A673 (cell line): ENCODE results near the gene TOMT. TPM values are rescaled to one million over a fixed set of nuclear protein-coding genes. Genes with fewer than 3 reads are reported as not detected.

Experiments used
- BruUV-seq: library from RNA; stranded (reverse); fragments of 400-500 nt; replicated peaks from 2 replicates; lab custom pipeline; 2021; lab: Mats Ljungman, UMichigan
- CTCF ChIA-PET: fragments of 300-600 bp; sonication (Branson Sonifier 250); formaldehyde crosslinking; loops from one replicate; lab custom pipeline; 2022; ENCODE audit warnings: antibody characterized with exemption; lab: Charles Lee
- POLR2A ChIA-PET: fragments of 300-600 bp; sonication (Branson Sonifier 250); formaldehyde crosslinking; loops from one replicate; lab custom pipeline; 2022; ENCODE audit warnings: antibody characterized with exemption; ENCODE audit not compliant: low non-redundant PET; lab: Charles Lee
- DNase-seq: peaks from one replicate; pipeline ENCODE4 v3.0.0-alpha.2; 2015; ENCODE audit warnings: low spot score
- H3K27ac ChIP-seq: fragments of 200-600 bp; sonication (generic); 2 replicates; pipeline ENCODE4 v1.5.1; 2016; ENCODE audit warnings: mixed run types, low read depth, mild to moderate bottlenecking, mixed read lengths, antibody characterized with exemption, low read length; ENCODE audit not compliant: poor library complexity, severe bottlenecking
- H3K27me3 ChIP-seq: fragments of 200-600 bp; sonication (generic); replicated peaks from 2 replicates; pipeline ENCODE4 v1.6.1; 2017; ENCODE audit warnings: mixed run types, low read depth, mild to moderate bottlenecking, mixed read lengths, antibody characterized with exemption, low read length; ENCODE audit not compliant: insufficient read depth, poor library complexity
- H3K36me3 ChIP-seq: fragments of 200-600 bp; sonication (generic); 2 replicates; pipeline ENCODE4 v1.6.1; 2016; ENCODE audit warnings: mixed run types, mild to moderate bottlenecking, mixed read lengths, antibody characterized with exemption, low read length; ENCODE audit not compliant: insufficient read depth, poor library complexity, severe bottlenecking
- H3K4me1 ChIP-seq: fragments of 200-600 bp; sonication (generic); 2 replicates; pipeline ENCODE4 v1.6.1; 2017; ENCODE audit warnings: mixed run types, mild to moderate bottlenecking, mixed read lengths, antibody characterized with exemption, low read length; ENCODE audit not compliant: insufficient read depth, poor library complexity, severe bottlenecking
- H3K4me3 ChIP-seq: fragments of 200-600 bp; sonication (generic); 2 replicates; pipeline ENCODE4 v1.5.1; 2016; ENCODE audit warnings: low read depth, mixed run types, mild to moderate bottlenecking, mixed read lengths, low read length; ENCODE audit not compliant: poor library complexity, severe bottlenecking
- H3K9me3 ChIP-seq: fragments of 200-600 bp; sonication (generic); 2 replicates; pipeline ENCODE4 v1.6.1; 2016; ENCODE audit warnings: mixed run types, low read depth, mild to moderate bottlenecking, mixed read lengths, antibody characterized with exemption, low read length; ENCODE audit not compliant: poor library complexity, severe bottlenecking
- EZH2 ChIP-seq: fragments of 200-600 bp; sonication (generic); IDR thresholded peaks from 2 replicates; pipeline ENCODE4 v1.6.1; 2017; ENCODE audit warnings: borderline replicate concordance, low read depth, mild to moderate bottlenecking, mixed read lengths, antibody characterized with exemption, low read length; ENCODE audit not compliant: poor library complexity, severe bottlenecking
- intact Hi-C: fragments of 100-400 bp; cut with micrococcal nuclease; formaldehyde crosslinking; loops from one replicate; pipeline ENCODE4 v1.10.0; 2022; ENCODE audit not compliant: unreplicated experiment
- total RNA-seq: library from RNA; stranded (reverse); gene quantifications from 2 replicates; pipeline ENCODE4 v1.2.3, GENCODE V29; 2021
- TF ChIP-seq, protein P1 (sequence below): fragments of 300-800, 200-600 bp; sonication (generic); conservative IDR thresholded peaks from 2 replicates; pipeline ENCODE4 v1.5.1; 2017; ENCODE audit warnings: low read depth, mild to moderate bottlenecking, antibody characterized with exemption, low read length, moderate library complexity, mixed read lengths

TOMT gene
- total RNA-seq, 1 experiment from 2014 or later = not detected

DNA sequence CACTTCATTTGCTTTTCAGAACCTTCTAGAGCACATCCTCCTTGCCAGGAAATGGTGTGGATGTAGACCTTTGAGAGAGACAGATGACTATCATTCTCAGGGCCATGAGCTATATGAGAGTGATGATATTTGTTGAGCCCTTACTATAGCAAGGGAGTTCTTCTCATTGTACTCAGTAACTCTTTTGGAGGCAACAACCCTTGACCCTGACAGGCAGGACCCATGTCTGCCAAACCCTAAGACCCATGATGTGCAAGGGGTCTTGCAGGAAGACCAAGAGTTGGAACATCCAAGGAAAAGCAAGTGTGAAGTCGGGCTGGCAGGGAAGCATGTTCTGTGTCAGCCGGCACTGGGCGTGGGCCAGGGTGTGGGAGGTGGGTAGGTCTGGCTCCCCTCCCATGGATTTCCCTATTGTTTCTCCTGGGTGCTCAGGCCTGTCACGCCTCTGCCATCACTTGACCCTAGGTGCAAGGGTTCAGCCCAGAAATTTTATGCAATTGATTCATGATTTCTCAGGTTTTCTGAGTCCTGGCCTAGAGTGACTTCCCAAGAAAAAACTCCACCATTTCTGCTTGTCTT, 31.0 kb downstream of the TOMT start:
- no peaks in the 10 kb centered on the region for H3K36me3 ChIP-seq
- no TSS peak for BruUV-seq
- ChIA-PET POLR2A (no interaction called here), CTCF (interaction anchor here (0.6 kb wide), 1 partner anchor 107 kb away, joined by 3 read pairs; the partner anchor contains the start of gene PHOX2A)
- H3K27me3 ChIP-seq = peaks cover 13% of the 10 kb centered on the region
- no peak for DNase-seq
- intact Hi-C loops = no loop called here
- no peak overlapping the region for H3K4me3 ChIP-seq
- H3K4me1 ChIP-seq = no peaks in the 10 kb centered on the region
- no peaks in the 10 kb centered on the region for H3K9me3 ChIP-seq
- H3K27ac ChIP-seq = no peak overlapping the region
- TF ChIP-seq EZH2 = no peak
- TF ChIP-seq, protein P1, sequence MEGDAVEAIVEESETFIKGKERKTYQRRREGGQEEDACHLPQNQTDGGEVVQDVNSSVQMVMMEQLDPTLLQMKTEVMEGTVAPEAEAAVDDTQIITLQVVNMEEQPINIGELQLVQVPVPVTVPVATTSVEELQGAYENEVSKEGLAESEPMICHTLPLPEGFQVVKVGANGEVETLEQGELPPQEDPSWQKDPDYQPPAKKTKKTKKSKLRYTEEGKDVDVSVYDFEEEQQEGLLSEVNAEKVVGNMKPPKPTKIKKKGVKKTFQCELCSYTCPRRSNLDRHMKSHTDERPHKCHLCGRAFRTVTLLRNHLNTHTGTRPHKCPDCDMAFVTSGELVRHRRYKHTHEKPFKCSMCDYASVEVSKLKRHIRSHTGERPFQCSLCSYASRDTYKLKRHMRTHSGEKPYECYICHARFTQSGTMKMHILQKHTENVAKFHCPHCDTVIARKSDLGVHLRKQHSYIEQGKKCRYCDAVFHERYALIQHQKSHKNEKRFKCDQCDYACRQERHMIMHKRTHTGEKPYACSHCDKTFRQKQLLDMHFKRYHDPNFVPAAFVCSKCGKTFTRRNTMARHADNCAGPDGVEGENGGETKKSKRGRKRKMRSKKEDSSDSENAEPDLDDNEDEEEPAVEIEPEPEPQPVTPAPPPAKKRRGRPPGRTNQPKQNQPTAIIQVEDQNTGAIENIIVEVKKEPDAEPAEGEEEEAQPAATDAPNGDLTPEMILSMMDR = no peak

DNA sequence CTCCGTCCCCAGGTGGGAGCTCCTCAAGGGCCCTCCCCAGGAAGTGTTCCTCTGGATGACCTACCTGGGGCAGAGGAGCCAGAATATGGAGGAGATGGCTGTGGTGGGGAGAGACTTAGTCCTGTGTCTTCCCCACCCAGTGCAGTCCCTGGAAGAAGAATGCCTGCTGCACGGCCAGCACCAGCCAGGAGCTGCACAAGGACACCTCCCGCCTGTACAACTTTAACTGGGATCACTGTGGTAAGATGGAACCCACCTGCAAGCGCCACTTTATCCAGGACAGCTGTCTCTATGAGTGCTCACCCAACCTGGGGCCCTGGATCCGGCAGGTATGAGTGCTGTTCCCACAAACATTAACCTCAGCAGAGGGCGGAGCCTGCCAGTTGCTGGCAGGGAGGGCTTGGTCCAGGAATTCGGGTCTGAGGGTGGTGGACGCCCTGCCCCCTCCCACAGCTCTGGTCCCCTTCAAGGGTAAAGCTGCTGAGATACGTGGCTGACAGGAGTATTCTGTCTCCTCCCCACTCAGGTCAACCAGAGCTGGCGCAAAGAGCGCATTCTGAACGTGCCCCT, 33.2 kb downstream of the TOMT start:
- H3K4me1 ChIP-seq = no peaks in the 10 kb centered on the region
- H3K4me3 ChIP-seq = no peak overlapping the region
- H3K9me3 ChIP-seq = no peaks in the 10 kb centered on the region
- TF ChIP-seq EZH2 = no peak
- TF ChIP-seq, protein P1 = no peak
- intact Hi-C loops = no loop called here
- H3K36me3 ChIP-seq = no peaks in the 10 kb centered on the region
- no peaks in the 10 kb centered on the region for H3K27me3 ChIP-seq
- H3K27ac ChIP-seq = no peak overlapping the region
- POLR2A ChIA-PET = no interaction called here
- BruUV-seq = no TSS peak
- DNase-seq = no peak
- CTCF ChIA-PET = no interaction called here

DNA sequence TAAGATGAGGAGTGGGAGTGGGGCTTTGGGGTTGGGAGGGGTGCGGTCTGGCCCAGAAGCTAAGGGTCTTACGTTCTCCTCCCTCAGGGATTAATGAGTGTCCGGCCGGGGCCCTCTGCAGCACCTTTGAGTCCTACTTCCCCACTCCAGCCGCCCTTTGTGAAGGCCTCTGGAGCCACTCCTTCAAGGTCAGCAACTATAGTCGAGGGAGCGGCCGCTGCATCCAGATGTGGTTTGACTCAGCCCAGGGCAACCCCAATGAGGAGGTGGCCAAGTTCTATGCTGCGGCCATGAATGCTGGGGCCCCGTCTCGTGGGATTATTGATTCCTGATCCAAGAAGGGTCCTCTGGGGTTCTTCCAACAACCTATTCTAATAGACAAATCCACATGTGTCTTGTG, 33.8 kb downstream of the TOMT start:
- H3K4me1 ChIP-seq = no peaks in the 10 kb centered on the region
- DNase-seq = no peak
- TF ChIP-seq, protein P1 = no peak
- TF ChIP-seq EZH2 = no peak
- no TSS peak for BruUV-seq
- no peak overlapping the region for H3K27ac ChIP-seq
- H3K4me3 ChIP-seq = no peak overlapping the region
- H3K9me3 ChIP-seq = no peaks in the 10 kb centered on the region
- intact Hi-C loops = no loop called here
- CTCF ChIA-PET = no interaction called here
- POLR2A ChIA-PET = interaction anchor here (0.5 kb wide), 1 partner anchor 13 kb away, joined by 3 read pairs; no protein-coding TSS in a partner anchor
- H3K27me3 ChIP-seq = no peaks in the 10 kb centered on the region
- H3K36me3 ChIP-seq = no peaks in the 10 kb centered on the region
